Measurements from ENCODE around the gene NKD1. TPM values are rescaled to one million over a fixed set of nuclear protein-coding genes. Genes with fewer than 3 reads are reported as not detected.

The NKD1 gene
- total and polyA plus RNA-seq, 2 of the 8 experiments (the other 6 are each of a cell fraction or from before 2014, with no cell fraction given) = 0.70 to 4.5 TPM

DNA sequence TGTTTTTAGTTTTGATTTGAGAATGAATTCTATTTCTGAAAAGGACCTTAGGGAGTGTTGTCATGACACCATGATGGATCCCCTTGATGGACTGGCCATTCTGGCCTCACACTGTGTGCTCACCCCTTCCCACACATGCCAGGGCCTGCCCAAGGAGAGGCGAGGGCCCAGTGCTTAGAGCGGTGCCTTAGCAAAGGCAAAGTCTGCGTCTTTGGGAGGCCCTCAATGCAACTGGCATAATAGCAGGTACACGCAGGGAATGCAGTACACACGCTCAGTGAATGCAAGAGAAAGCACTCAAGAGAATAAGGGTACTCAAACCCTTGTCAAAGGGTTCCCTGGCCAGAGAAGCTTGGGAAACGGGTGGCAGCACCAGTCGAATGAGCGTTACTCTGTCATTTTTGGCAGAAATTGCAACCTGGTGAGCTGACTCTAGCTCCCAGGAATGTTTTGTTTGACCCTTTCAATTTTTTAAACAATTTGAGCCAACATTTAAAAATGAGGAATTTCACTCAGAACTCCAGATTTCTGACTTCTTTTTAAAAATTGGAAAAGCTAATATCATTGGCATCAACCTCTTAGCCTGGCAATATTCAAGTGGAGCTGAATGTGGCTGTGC is 32.1 kb downstream of the NKD1 start (continued):
- TF ChIP-seq, protein P1, sequence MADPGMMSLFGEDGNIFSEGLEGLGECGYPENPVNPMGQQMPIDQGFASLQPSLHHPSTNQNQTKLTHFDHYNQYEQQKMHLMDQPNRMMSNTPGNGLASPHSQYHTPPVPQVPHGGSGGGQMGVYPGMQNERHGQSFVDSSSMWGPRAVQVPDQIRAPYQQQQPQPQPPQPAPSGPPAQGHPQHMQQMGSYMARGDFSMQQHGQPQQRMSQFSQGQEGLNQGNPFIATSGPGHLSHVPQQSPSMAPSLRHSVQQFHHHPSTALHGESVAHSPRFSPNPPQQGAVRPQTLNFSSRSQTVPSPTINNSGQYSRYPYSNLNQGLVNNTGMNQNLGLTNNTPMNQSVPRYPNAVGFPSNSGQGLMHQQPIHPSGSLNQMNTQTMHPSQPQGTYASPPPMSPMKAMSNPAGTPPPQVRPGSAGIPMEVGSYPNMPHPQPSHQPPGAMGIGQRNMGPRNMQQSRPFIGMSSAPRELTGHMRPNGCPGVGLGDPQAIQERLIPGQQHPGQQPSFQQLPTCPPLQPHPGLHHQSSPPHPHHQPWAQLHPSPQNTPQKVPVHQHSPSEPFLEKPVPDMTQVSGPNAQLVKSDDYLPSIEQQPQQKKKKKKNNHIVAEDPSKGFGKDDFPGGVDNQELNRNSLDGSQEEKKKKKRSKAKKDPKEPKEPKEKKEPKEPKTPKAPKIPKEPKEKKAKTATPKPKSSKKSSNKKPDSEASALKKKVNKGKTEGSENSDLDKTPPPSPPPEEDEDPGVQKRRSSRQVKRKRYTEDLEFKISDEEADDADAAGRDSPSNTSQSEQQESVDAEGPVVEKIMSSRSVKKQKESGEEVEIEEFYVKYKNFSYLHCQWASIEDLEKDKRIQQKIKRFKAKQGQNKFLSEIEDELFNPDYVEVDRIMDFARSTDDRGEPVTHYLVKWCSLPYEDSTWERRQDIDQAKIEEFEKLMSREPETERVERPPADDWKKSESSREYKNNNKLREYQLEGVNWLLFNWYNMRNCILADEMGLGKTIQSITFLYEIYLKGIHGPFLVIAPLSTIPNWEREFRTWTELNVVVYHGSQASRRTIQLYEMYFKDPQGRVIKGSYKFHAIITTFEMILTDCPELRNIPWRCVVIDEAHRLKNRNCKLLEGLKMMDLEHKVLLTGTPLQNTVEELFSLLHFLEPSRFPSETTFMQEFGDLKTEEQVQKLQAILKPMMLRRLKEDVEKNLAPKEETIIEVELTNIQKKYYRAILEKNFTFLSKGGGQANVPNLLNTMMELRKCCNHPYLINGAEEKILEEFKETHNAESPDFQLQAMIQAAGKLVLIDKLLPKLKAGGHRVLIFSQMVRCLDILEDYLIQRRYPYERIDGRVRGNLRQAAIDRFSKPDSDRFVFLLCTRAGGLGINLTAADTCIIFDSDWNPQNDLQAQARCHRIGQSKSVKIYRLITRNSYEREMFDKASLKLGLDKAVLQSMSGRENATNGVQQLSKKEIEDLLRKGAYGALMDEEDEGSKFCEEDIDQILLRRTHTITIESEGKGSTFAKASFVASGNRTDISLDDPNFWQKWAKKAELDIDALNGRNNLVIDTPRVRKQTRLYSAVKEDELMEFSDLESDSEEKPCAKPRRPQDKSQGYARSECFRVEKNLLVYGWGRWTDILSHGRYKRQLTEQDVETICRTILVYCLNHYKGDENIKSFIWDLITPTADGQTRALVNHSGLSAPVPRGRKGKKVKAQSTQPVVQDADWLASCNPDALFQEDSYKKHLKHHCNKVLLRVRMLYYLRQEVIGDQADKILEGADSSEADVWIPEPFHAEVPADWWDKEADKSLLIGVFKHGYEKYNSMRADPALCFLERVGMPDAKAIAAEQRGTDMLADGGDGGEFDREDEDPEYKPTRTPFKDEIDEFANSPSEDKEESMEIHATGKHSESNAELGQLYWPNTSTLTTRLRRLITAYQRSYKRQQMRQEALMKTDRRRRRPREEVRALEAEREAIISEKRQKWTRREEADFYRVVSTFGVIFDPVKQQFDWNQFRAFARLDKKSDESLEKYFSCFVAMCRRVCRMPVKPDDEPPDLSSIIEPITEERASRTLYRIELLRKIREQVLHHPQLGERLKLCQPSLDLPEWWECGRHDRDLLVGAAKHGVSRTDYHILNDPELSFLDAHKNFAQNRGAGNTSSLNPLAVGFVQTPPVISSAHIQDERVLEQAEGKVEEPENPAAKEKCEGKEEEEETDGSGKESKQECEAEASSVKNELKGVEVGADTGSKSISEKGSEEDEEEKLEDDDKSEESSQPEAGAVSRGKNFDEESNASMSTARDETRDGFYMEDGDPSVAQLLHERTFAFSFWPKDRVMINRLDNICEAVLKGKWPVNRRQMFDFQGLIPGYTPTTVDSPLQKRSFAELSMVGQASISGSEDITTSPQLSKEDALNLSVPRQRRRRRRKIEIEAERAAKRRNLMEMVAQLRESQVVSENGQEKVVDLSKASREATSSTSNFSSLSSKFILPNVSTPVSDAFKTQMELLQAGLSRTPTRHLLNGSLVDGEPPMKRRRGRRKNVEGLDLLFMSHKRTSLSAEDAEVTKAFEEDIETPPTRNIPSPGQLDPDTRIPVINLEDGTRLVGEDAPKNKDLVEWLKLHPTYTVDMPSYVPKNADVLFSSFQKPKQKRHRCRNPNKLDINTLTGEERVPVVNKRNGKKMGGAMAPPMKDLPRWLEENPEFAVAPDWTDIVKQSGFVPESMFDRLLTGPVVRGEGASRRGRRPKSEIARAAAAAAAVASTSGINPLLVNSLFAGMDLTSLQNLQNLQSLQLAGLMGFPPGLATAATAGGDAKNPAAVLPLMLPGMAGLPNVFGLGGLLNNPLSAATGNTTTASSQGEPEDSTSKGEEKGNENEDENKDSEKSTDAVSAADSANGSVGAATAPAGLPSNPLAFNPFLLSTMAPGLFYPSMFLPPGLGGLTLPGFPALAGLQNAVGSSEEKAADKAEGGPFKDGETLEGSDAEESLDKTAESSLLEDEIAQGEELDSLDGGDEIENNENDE (IDR thresholded peaks at IDR 0.05; ENCODE audit: insufficient replicate concordance, low read length) = no peak
- TF ChIP-seq SRF (IDR thresholded peaks at IDR 0.05; ENCODE audit: low read depth, low read length) (no peak), CEBPB (IDR thresholded peaks at IDR 0.05; ENCODE audit: low read depth, low read length) (no peak), TAF7 (optimal IDR thresholded peaks at IDR 0.05; ENCODE audit: borderline replicate concordance, low read depth, low read length) (no peak)

Data from H1 (cell line).